HepG2 (cell line): ENCODE data around the gene CAPZB. TPM values are rescaled to one million over a fixed set of nuclear protein-coding genes. Genes with fewer than 3 reads are reported as not detected.

Source experiments
- CAMTA2 ChIP-seq: sonication (generic); formaldehyde crosslinking; IDR thresholded peaks from 2 replicates; pipeline ENCODE4 v1.4.0; 2020; ENCODE audit warnings: mild to moderate bottlenecking, missing genetic modification reagents, borderline replicate concordance
- GATA4 ChIP-seq: sonication (generic); IDR thresholded peaks from 2 replicates; pipeline ENCODE4 v1.6.1; 2016; ENCODE audit warnings: antibody characterized with exemption, low read depth, borderline replicate concordance
- HOXA7 ChIP-seq: sonication (generic); formaldehyde crosslinking; IDR thresholded peaks from 2 replicates; pipeline ENCODE4 v1.8.1; 2022; ENCODE audit warnings: mild to moderate bottlenecking, missing genetic modification reagents, moderate library complexity
- JUN ChIP-seq: sonication (generic); formaldehyde crosslinking; IDR thresholded peaks from 2 replicates; pipeline ENCODE4 v1.4.0; 2020; ENCODE audit warnings: mild to moderate bottlenecking, missing genetic modification reagents
- KLF15 ChIP-seq: sonication (generic); formaldehyde crosslinking; IDR thresholded peaks from 2 replicates; pipeline ENCODE4 v1.8.1; 2023; ENCODE audit warnings: borderline replicate concordance, mild to moderate bottlenecking, inconsistent platforms, missing genetic modification reagents, mixed read lengths
- MAFG ChIP-seq: sonication (generic); formaldehyde crosslinking; IDR thresholded peaks from 2 replicates; pipeline ENCODE4 v1.5.1; 2020; ENCODE audit warnings: mild to moderate bottlenecking, missing genetic modification reagents
- RBFOX2 ChIP-seq: fragments of 200-400 bp; formaldehyde crosslinking; IDR thresholded peaks from 2 replicates; pipeline ENCODE4 v1.6.1; 2017; ENCODE audit warnings: low read depth, mild to moderate bottlenecking, low read length
- STAG1 ChIP-seq: sonication (generic); formaldehyde crosslinking; IDR thresholded peaks from 2 replicates; pipeline ENCODE4 v1.4.0; 2020; ENCODE audit warnings: missing genetic modification reagents
- ZFP1 ChIP-seq: IDR thresholded peaks from 2 replicates; pipeline ENCODE4 v1.6.1; 2016
- ZNF460 ChIP-seq: sonication (generic); formaldehyde crosslinking; IDR thresholded peaks from 2 replicates; pipeline ENCODE4 v1.5.1; 2020; ENCODE audit warnings: missing genetic modification reagents, mild to moderate bottlenecking, borderline replicate concordance
- ZNF510 ChIP-seq: sonication (generic); formaldehyde crosslinking; IDR thresholded peaks from 2 replicates; pipeline ENCODE4 v1.4.0; 2020; ENCODE audit warnings: low read depth, mild to moderate bottlenecking, missing genetic modification reagents
- ZNF550 ChIP-seq: sonication (generic); formaldehyde crosslinking; IDR thresholded peaks from 2 replicates; pipeline ENCODE4 v1.4.0; 2020; ENCODE audit warnings: mild to moderate bottlenecking, missing genetic modification reagents, borderline replicate concordance
- ZNF598 ChIP-seq: sonication (generic); formaldehyde crosslinking; IDR thresholded peaks from 2 replicates; pipeline ENCODE4 v1.5.1; 2020; ENCODE audit warnings: mild to moderate bottlenecking, missing genetic modification reagents, borderline replicate concordance
- ZNF788 ChIP-seq: sonication (generic); formaldehyde crosslinking; IDR thresholded peaks from 2 replicates; pipeline ENCODE4 v1.5.0; 2020; ENCODE audit warnings: mild to moderate bottlenecking, missing genetic modification reagents, borderline replicate concordance
- ZNF839 ChIP-seq: sonication (generic); formaldehyde crosslinking; IDR thresholded peaks from 2 replicates; pipeline ENCODE4 v1.4.0; 2020; ENCODE audit warnings: missing genetic modification reagents, mild to moderate bottlenecking, borderline replicate concordance
- polyA plus RNA-seq, 8 experiments: library from polyadenylated mRNA; depleted of rRNA in 3 of 8; stranded (reverse) in 7 of 8; unstranded in 1 of 8; fragments of >200 nt; fragmentation: Illumina TruSeq in 4 of 8; extraction: Trizol in 4 of 8; gene quantifications; 2 replicates each; pipeline versions ENCODE4 v1.2.1 to v1.2.3, GENCODE V29; 2011 to 2016; ENCODE audit warnings: low read depth in 4 of 8, missing spikeins in 1 of 8, mixed read lengths in 1 of 8; ENCODE audit not compliant: insufficient read depth in 1 of 8
- total RNA-seq, 5 experiments: library from RNA; depleted of rRNA; stranded (reverse); fragments of >200 nt; fragmentation: Illumina TruSeq; extraction: Trizol; gene quantifications; 2 replicates each; pipeline ENCODE4 v1.2.3, GENCODE V29; 2016; ENCODE audit warnings: low read depth in 1 of 5
- TF ChIP-seq, protein P1 (sequence below): IDR thresholded peaks from 2 replicates; pipeline ENCODE4 v1.6.1; 2018; ENCODE audit warnings: missing genetic modification reagents, mild to moderate bottlenecking, missing compliant biosample characterization
- TF ChIP-seq, protein P2 (sequence below): sonication (generic); formaldehyde crosslinking; IDR thresholded peaks from 2 replicates; pipeline ENCODE4 v1.4.0; 2020; ENCODE audit warnings: missing genetic modification reagents
- TF ChIP-seq, protein P3 (sequence below): sonication (generic); formaldehyde crosslinking; IDR thresholded peaks from 2 replicates; pipeline ENCODE4 v1.8.0; 2022; ENCODE audit warnings: low read depth, missing genetic modification reagents
- TF ChIP-seq, protein P4 (sequence below): sonication (generic); formaldehyde crosslinking; IDR thresholded peaks from 2 replicates; pipeline ENCODE4 v1.8.0; 2022; ENCODE audit warnings: missing genetic modification reagents, mild to moderate bottlenecking, moderate library complexity, borderline replicate concordance

The CAPZB gene
- total and polyA plus RNA-seq, 2 of the 13 experiments (the other 11 are each of a cell fraction or from before 2014, with no cell fraction given), result 58.9 to 76.9 TPM

DNA sequence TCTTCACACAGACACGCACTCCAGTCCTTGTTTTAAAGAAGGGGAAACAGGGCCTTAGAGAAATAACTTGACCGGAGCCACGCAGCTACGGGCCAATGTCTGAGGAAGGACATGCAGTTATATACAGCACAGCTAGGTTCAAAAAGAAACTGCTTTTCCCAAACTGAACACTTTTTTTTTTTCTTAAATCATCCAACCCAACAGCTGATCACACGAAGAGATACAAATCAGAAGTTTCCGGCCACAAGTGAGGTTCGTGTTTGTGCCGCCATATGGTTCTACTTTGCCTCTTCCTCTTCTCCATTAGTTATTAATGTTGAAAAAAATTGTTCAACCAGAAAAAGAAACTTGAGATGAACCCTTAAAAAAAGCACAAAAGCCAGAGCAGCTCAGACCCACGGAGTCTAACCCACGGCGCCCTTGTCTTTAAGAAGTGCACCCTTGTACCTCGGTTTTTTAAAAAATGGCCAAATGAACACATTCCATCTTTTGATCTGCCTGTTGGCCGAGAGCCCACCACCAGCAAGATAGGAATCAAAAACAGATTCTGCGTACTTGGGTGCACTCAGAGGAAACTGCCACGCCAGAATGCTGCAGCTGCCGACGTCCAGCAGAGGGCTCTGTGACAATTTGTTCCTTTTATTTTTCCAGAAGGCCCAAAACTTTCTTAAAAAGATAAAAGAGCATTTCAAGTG lies 94.3 kb downstream of the CAPZB start (continued):
- no peak for TF ChIP-seq ZNF460
- TF ChIP-seq, protein P1, sequence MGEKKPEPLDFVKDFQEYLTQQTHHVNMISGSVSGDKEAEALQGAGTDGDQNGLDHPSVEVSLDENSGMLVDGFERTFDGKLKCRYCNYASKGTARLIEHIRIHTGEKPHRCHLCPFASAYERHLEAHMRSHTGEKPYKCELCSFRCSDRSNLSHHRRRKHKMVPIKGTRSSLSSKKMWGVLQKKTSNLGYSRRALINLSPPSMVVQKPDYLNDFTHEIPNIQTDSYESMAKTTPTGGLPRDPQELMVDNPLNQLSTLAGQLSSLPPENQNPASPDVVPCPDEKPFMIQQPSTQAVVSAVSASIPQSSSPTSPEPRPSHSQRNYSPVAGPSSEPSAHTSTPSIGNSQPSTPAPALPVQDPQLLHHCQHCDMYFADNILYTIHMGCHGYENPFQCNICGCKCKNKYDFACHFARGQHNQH (CRISPR knock-in tag), result no peak
- no peak for TF ChIP-seq ZNF839 (CRISPR knock-in tag)
- TF ChIP-seq, protein P2, sequence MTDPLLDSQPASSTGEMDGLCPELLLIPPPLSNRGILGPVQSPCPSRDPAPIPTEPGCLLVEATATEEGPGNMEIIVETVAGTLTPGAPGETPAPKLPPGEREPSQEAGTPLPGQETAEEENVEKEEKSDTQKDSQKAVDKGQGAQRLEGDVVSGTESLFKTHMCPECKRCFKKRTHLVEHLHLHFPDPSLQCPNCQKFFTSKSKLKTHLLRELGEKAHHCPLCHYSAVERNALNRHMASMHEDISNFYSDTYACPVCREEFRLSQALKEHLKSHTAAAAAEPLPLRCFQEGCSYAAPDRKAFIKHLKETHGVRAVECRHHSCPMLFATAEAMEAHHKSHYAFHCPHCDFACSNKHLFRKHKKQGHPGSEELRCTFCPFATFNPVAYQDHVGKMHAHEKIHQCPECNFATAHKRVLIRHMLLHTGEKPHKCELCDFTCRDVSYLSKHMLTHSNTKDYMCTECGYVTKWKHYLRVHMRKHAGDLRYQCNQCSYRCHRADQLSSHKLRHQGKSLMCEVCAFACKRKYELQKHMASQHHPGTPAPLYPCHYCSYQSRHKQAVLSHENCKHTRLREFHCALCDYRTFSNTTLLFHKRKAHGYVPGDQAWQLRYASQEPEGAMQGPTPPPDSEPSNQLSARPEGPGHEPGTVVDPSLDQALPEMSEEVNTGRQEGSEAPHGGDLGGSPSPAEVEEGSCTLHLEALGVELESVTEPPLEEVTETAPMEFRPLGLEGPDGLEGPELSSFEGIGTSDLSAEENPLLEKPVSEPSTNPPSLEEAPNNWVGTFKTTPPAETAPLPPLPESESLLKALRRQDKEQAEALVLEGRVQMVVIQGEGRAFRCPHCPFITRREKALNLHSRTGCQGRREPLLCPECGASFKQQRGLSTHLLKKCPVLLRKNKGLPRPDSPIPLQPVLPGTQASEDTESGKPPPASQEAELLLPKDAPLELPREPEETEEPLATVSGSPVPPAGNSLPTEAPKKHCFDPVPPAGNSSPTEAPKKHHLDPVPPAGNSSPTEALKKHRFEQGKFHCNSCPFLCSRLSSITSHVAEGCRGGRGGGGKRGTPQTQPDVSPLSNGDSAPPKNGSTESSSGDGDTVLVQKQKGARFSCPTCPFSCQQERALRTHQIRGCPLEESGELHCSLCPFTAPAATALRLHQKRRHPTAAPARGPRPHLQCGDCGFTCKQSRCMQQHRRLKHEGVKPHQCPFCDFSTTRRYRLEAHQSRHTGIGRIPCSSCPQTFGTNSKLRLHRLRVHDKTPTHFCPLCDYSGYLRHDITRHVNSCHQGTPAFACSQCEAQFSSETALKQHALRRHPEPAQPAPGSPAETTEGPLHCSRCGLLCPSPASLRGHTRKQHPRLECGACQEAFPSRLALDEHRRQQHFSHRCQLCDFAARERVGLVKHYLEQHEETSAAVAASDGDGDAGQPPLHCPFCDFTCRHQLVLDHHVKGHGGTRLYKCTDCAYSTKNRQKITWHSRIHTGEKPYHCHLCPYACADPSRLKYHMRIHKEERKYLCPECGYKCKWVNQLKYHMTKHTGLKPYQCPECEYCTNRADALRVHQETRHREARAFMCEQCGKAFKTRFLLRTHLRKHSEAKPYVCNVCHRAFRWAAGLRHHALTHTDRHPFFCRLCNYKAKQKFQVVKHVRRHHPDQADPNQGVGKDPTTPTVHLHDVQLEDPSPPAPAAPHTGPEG (CRISPR knock-in tag), result no peak
- no peak for TF ChIP-seq HOXA7 (CRISPR knock-in tag)
- TF ChIP-seq, protein P3, sequence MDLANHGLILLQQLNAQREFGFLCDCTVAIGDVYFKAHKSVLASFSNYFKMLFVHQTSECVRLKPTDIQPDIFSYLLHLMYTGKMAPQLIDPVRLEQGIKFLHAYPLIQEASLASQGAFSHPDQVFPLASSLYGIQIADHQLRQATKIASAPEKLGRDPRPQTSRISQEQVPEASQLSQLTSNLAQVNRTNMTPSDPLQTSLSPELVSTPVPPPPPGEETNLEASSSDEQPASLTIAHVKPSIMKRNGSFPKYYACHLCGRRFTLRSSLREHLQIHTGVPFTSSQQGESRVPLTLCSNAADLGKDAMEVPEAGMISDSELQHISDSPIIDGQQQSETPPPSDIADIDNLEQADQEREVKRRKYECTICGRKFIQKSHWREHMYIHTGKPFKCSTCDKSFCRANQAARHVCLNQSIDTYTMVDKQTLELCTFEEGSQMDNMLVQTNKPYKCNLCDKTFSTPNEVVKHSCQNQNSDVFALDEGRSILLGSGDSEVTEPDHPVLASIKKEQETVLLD (CRISPR knock-in tag), result no peak
- TF ChIP-seq ZNF788 (CRISPR knock-in tag), result no peak
- TF ChIP-seq ZNF510 (CRISPR knock-in tag), result no peak
- TF ChIP-seq STAG1, result peak; percentile 68
- TF ChIP-seq MAFG (CRISPR knock-in tag), result no peak
- no peak for TF ChIP-seq ZFP1 (CRISPR knock-in tag)
- no peak for TF ChIP-seq CAMTA2 (CRISPR knock-in tag)
- no peak for TF ChIP-seq GATA4
- TF ChIP-seq, protein P4, sequence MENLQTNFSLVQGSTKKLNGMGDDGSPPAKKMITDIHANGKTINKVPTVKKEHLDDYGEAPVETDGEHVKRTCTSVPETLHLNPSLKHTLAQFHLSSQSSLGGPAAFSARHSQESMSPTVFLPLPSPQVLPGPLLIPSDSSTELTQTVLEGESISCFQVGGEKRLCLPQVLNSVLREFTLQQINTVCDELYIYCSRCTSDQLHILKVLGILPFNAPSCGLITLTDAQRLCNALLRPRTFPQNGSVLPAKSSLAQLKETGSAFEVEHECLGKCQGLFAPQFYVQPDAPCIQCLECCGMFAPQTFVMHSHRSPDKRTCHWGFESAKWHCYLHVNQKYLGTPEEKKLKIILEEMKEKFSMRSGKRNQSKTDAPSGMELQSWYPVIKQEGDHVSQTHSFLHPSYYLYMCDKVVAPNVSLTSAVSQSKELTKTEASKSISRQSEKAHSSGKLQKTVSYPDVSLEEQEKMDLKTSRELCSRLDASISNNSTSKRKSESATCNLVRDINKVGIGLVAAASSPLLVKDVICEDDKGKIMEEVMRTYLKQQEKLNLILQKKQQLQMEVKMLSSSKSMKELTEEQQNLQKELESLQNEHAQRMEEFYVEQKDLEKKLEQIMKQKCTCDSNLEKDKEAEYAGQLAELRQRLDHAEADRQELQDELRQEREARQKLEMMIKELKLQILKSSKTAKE, result no peak
- TF ChIP-seq RBFOX2, result no peak
- TF ChIP-seq ZNF598, result 0 out of 2 replicates have a peak, but pooled peaks have one; percentile 23
- no peak for TF ChIP-seq KLF15 (CRISPR knock-in tag)
- TF ChIP-seq JUN (CRISPR knock-in tag), result no peak
- no peak for TF ChIP-seq ZNF550 (CRISPR knock-in tag)
